ENCODE results near the gene TEC.

TEC gene

GRCh38 chr4:48163746-48164145, 105.9 kb downstream of the TEC start:
- TF ChIP-seq EGR1 (IDR thresholded peaks at IDR 0.05) = no peak
- no peak for TF ChIP-seq FOXM1 (IDR thresholded peaks at IDR 0.05; ENCODE audit: borderline replicate concordance, low read depth)
- no peak for TF ChIP-seq TAF1 (IDR thresholded peaks at IDR 0.05; ENCODE audit: low read depth)
- no peak for TF ChIP-seq MAX (IDR thresholded peaks at IDR 0.05)
- TF ChIP-seq EP300 (IDR thresholded peaks at IDR 0.05; ENCODE audit: borderline replicate concordance) = no peak
- TF ChIP-seq TCF12 (IDR thresholded peaks at IDR 0.05; ENCODE audit: low read depth) = no peak
- TF ChIP-seq REST (IDR thresholded peaks at IDR 0.05; ENCODE audit: low read depth) = no peak
- no peak for TF ChIP-seq RAD21 (IDR thresholded peaks at IDR 0.05; ENCODE audit: low read depth)
- TF ChIP-seq TEAD4 (IDR thresholded peaks at IDR 0.05) = no peak
- TF ChIP-seq CEBPB (IDR thresholded peaks at IDR 0.05) = no peak
- no peak for TF ChIP-seq YY1 (IDR thresholded peaks at IDR 0.05; ENCODE audit: low read depth)
- no peak for TF ChIP-seq ZBTB7A (IDR thresholded peaks at IDR 0.05; ENCODE audit: low read depth)
- TF ChIP-seq CREB1 (IDR thresholded peaks at IDR 0.05; ENCODE audit: low read depth) = no peak
- TF ChIP-seq NFIC (IDR thresholded peaks at IDR 0.05) = no peak
- TF ChIP-seq USF1 (IDR thresholded peaks at IDR 0.05) = no peak

- no peak for TF ChIP-seq EGR1 (IDR thresholded peaks at IDR 0.05)
- TF ChIP-seq YY1 (IDR thresholded peaks at IDR 0.05; ENCODE audit: low read depth) = no peak
- no peak for TF ChIP-seq REST (IDR thresholded peaks at IDR 0.05; ENCODE audit: low read depth)
- no peak for TF ChIP-seq RAD21 (IDR thresholded peaks at IDR 0.05; ENCODE audit: low read depth)
- no peak for TF ChIP-seq MAX (IDR thresholded peaks at IDR 0.05)
- no peak for TF ChIP-seq FOXM1 (IDR thresholded peaks at IDR 0.05; ENCODE audit: borderline replicate concordance, low read depth)
- TF ChIP-seq EP300 (IDR thresholded peaks at IDR 0.05; ENCODE audit: borderline replicate concordance) = no peak
- TF ChIP-seq CEBPB (IDR thresholded peaks at IDR 0.05) = no peak
- no peak for TF ChIP-seq NFIC (IDR thresholded peaks at IDR 0.05)
- no peak for TF ChIP-seq TCF12 (IDR thresholded peaks at IDR 0.05; ENCODE audit: low read depth)
- no peak for TF ChIP-seq ZBTB7A (IDR thresholded peaks at IDR 0.05; ENCODE audit: low read depth)
- TF ChIP-seq TEAD4 (IDR thresholded peaks at IDR 0.05) = no peak
Measured at GRCh38 chr4:48162162-48162561, 107.5 kb downstream of the TEC start.

GRCh38 chr4:48157271-48157670, 112.4 kb downstream of the TEC start:
- TF ChIP-seq TAF1 (IDR thresholded peaks at IDR 0.05; ENCODE audit: low read depth) = no peak
- TF ChIP-seq ZBTB7A (IDR thresholded peaks at IDR 0.05; ENCODE audit: low read depth) = no peak
- no peak for TF ChIP-seq RAD21 (IDR thresholded peaks at IDR 0.05; ENCODE audit: low read depth)
- no peak for TF ChIP-seq CREB1 (IDR thresholded peaks at IDR 0.05; ENCODE audit: low read depth)
- no peak for TF ChIP-seq NFIC (IDR thresholded peaks at IDR 0.05)
- no peak for TF ChIP-seq EP300 (IDR thresholded peaks at IDR 0.05; ENCODE audit: borderline replicate concordance)
- no peak for TF ChIP-seq TEAD4 (IDR thresholded peaks at IDR 0.05)
- TF ChIP-seq TCF12 (IDR thresholded peaks at IDR 0.05; ENCODE audit: low read depth) = no peak
- no peak for TF ChIP-seq EGR1 (IDR thresholded peaks at IDR 0.05)
- TF ChIP-seq USF1 (IDR thresholded peaks at IDR 0.05) = no peak
- TF ChIP-seq YY1 (IDR thresholded peaks at IDR 0.05; ENCODE audit: low read depth) = no peak
- no peak for TF ChIP-seq CEBPB (IDR thresholded peaks at IDR 0.05)
- no peak for TF ChIP-seq MAX (IDR thresholded peaks at IDR 0.05)

- no peak for TF ChIP-seq ZBTB7A (IDR thresholded peaks at IDR 0.05; ENCODE audit: low read depth)
- TF ChIP-seq TCF12 (IDR thresholded peaks at IDR 0.05; ENCODE audit: low read depth) = no peak
- no peak for TF ChIP-seq REST (IDR thresholded peaks at IDR 0.05; ENCODE audit: low read depth)
- TF ChIP-seq USF1 (IDR thresholded peaks at IDR 0.05) = no peak
- TF ChIP-seq RAD21 (IDR thresholded peaks at IDR 0.05; ENCODE audit: low read depth) = no peak
- TF ChIP-seq YY1 (IDR thresholded peaks at IDR 0.05; ENCODE audit: low read depth) = no peak
- no peak for TF ChIP-seq TAF1 (IDR thresholded peaks at IDR 0.05; ENCODE audit: low read depth)
- no peak for TF ChIP-seq CEBPB (IDR thresholded peaks at IDR 0.05)
- TF ChIP-seq CREB1 (IDR thresholded peaks at IDR 0.05; ENCODE audit: low read depth) = no peak
- no peak for TF ChIP-seq NFIC (IDR thresholded peaks at IDR 0.05)
- no peak for TF ChIP-seq MAX (IDR thresholded peaks at IDR 0.05)
- no peak for TF ChIP-seq EP300 (IDR thresholded peaks at IDR 0.05; ENCODE audit: borderline replicate concordance)
- no peak for TF ChIP-seq EGR1 (IDR thresholded peaks at IDR 0.05)
- no peak for TF ChIP-seq FOXM1 (IDR thresholded peaks at IDR 0.05; ENCODE audit: borderline replicate concordance, low read depth)
- no peak for TF ChIP-seq TEAD4 (IDR thresholded peaks at IDR 0.05)
Measured at GRCh38 chr4:48156423-48156822, 113.2 kb downstream of the TEC start.
